Sigmoid colon (tissue), 7 donors: Measurements from ENCODE around the gene FGF5. TPM values are rescaled to one million over a fixed set of nuclear protein-coding genes. Genes with fewer than 3 reads are reported as not detected.
"Not testable (repeated sequence)": the region's sequence is repeated elsewhere in the genome, so short reads cannot be mapped to it uniquely, and the experiment has no call there.

Source experiments
- DNase-seq: peaks from one replicate; pipeline ENCODE4 v3.0.0-alpha.2; 2019
- H3K27ac ChIP-seq, 4 donors: fragments of 200-600 bp; sonication (generic); one replicate each; pipeline ENCODE4 v1.5.1; 2016 to 2019; ENCODE audit warnings: mild to moderate bottlenecking in 1 of 4
- H3K27me3 ChIP-seq, 3 donors: fragments of 200-600 bp; sonication (generic); one replicate each; pipeline ENCODE4 v1.5.1; 2019; ENCODE audit warnings: mild to moderate bottlenecking in 1 of 3
- H3K36me3 ChIP-seq, 4 donors: fragments of 200-600 bp; sonication (generic); one replicate each; pipeline ENCODE4 v1.5.1; 2016 to 2019
- H3K4me1 ChIP-seq, 4 donors: fragments of 200-600 bp; sonication (generic); one replicate each; pipeline ENCODE4 v1.5.1; 2017 to 2019
- H3K4me3 ChIP-seq, 4 donors: fragments of 200-600 bp; sonication (generic); one replicate each; pipeline ENCODE4 v1.5.1; 2017 to 2019; ENCODE audit warnings: mild to moderate bottlenecking in 2 of 4, moderate library complexity in 1 of 4
- H3K9me3 ChIP-seq, 4 donors: fragments of 200-600 bp in 3 of 4; sonication (generic) in 3 of 4; one replicate each; pipeline versions ENCODE4 v1.5.1 to v1.6.1; 2013 to 2019
- EP300 ChIP-seq, 4 donors: sonication (generic); formaldehyde crosslinking; IDR thresholded peaks; one replicate each; pipeline ENCODE4 v1.6.1; 2017; ENCODE audit warnings: antibody characterized with exemption in 4 of 4
- POLR2A ChIP-seq, 2 donors: fragments of 450-650 bp; IDR thresholded peaks; one replicate each; pipeline ENCODE4 v1.6.1; 2016; ENCODE audit warnings: antibody characterized with exemption in 2 of 2, mild to moderate bottlenecking in 2 of 2, moderate library complexity in 2 of 2
- POLR2AphosphoS5 ChIP-seq, 4 donors: sonication (generic); formaldehyde crosslinking; IDR thresholded peaks; one replicate each; pipeline ENCODE4 v1.6.1; 2017; ENCODE audit warnings: antibody characterized with exemption in 4 of 4
- WGBS, 2 donors: extraction: QIAGEN DNeasy Blood & Tissue Kit; methylation state at CpG; one replicate each; pipeline ENCODE4 v1.1.7; 2013; 5-methylcytosine and 5-hydroxymethylcytosine counted together
- intact Hi-C: fragments of 100-400 bp; cut with DNase I; formaldehyde crosslinking; loops from one replicate; pipeline ENCODE4 v1.15.1; 2023
- polyA plus RNA-seq, 3 donors: library from polyadenylated mRNA; stranded (reverse); fragments of 200-250 nt; gene quantifications; one replicate each; pipeline ENCODE4 v1.2.3, GENCODE V29; 2013
- total RNA-seq, 4 donors: library from RNA; depleted of rRNA; stranded (reverse); fragments of >200 nt; gene quantifications; one replicate each; pipeline ENCODE4 v1.1.0, GENCODE V29; 2016
- TF ChIP-seq, protein P1 (sequence below), 4 experiments: fragments of 450-650 bp in 3 of 4; fragments of 200-600 bp in 1 of 4; IDR thresholded peaks; one replicate each; pipeline ENCODE4 v1.5.1; 2016 to 2019; ENCODE audit warnings: antibody characterized with exemption in 4 of 4, mild to moderate bottlenecking in 3 of 4, moderate library complexity in 2 of 4
- donor health status: healthy with polysubstance abuse.
- donor health status: Bipolar disorder and iron deficiency.
- donor health status: healthy.

Gene FGF5
- total and polyA plus RNA-seq, 7 donors = 0.03 to 6.2 (median 1.1) TPM; not detected in 2

DNA sequence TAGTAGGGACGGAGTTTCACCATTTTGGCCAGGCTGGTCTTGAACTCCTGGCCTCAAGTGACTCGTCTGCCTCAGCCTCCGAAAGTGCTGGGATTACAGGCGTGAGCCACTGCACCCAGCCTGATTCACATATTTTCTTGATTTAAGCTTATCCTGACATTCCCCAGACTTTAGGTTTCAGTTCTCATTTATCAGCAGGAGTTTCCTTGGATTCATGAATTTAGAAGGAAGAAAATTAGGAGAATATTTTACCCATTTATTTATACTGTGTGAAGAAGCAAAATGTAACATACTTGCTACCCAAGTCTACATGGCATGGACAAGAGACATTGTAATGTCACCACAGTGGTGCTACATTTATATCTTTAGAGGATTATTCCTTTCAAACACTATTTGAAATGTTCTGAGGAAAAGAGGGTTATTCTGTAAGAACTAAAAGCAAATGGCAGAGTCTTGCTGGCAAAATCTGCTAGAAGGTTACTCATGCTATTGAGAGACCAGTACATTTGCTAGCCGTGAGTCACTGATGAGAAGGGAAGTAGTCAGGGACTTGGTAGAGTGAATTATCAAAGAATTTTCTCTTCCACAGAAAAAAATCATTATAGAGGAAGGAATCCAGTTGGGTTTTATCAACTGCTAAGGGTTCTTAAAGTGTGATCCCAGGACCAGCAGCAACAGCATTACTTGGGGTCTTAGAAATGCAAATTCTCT, 43.0 kb downstream of the FGF5 start:
- no peak for DNase-seq
- no peaks in the 10 kb centered on the region for H3K27me3 ChIP-seq

GRCh38 chr4:80311130-80311529, 44.7 kb downstream of the FGF5 start:
- H3K9me3 ChIP-seq = no peaks in the 10 kb centered on the region
- 83 to 88% methylated on average over 3 of the region's 3 CpGs for WGBS, 2 donors
- intact Hi-C loops = no loop called here
- peaks cover 0 to 25% (median 19%) of the 10 kb centered on the region in 4 donors for H3K4me1 ChIP-seq
- H3K36me3 ChIP-seq = no peaks in the 10 kb centered on the region
- no peaks in the 10 kb centered on the region for H3K27me3 ChIP-seq
- no peak overlapping the region for H3K4me3 ChIP-seq
- no peak for TF ChIP-seq EP300 (IDR thresholded peaks at IDR 0.05)
- TF ChIP-seq POLR2A (IDR thresholded peaks at IDR 0.05) = no peak
- no peak for TF ChIP-seq POLR2AphosphoS5 (IDR thresholded peaks at IDR 0.05)
- no peak for DNase-seq
- H3K27ac ChIP-seq = no peak overlapping the region

More for the DNA sequence above, 43.0 kb downstream of the FGF5 start:
- Histone ChIP-seq H3K4me1 (peaks cover 0 to 25% (median 19%) of the 10 kb centered on the region in 4 donors), H3K36me3 (no peaks in the 10 kb centered on the region), H3K27ac (peak overlapping the region in 1 of 4 donors; percentile 82), H3K9me3 (no peaks in the 10 kb centered on the region), H3K4me3 (no peak overlapping the region)
- intact Hi-C loops = no loop called here
- no peak for TF ChIP-seq POLR2AphosphoS5 (IDR thresholded peaks at IDR 0.05)
- TF ChIP-seq EP300 (IDR thresholded peaks at IDR 0.05) = no peak
- TF ChIP-seq, protein P1, sequence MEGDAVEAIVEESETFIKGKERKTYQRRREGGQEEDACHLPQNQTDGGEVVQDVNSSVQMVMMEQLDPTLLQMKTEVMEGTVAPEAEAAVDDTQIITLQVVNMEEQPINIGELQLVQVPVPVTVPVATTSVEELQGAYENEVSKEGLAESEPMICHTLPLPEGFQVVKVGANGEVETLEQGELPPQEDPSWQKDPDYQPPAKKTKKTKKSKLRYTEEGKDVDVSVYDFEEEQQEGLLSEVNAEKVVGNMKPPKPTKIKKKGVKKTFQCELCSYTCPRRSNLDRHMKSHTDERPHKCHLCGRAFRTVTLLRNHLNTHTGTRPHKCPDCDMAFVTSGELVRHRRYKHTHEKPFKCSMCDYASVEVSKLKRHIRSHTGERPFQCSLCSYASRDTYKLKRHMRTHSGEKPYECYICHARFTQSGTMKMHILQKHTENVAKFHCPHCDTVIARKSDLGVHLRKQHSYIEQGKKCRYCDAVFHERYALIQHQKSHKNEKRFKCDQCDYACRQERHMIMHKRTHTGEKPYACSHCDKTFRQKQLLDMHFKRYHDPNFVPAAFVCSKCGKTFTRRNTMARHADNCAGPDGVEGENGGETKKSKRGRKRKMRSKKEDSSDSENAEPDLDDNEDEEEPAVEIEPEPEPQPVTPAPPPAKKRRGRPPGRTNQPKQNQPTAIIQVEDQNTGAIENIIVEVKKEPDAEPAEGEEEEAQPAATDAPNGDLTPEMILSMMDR (IDR thresholded peaks at IDR 0.05) = no peak
- WGBS, 2 donors = 79 to 87% methylated on average over 5 of the region's 5 CpGs

- Histone ChIP-seq H3K9me3 (no peaks in the 10 kb centered on the region), H3K27ac (no peak overlapping the region), H3K4me1 (peaks cover 0 to 16% (median 14%) of the 10 kb centered on the region in 4 donors), H3K4me3 (no peak overlapping the region), H3K36me3 (no peaks in the 10 kb centered on the region), H3K27me3 (no peaks in the 10 kb centered on the region)
- intact Hi-C loops = no loop called here
- WGBS, 2 donors = 69 to 83% methylated on average over 1 of the region's 1 CpG
- TF ChIP-seq, protein P1 (IDR thresholded peaks at IDR 0.05) = no peak
- TF ChIP-seq EP300 (IDR thresholded peaks at IDR 0.05) = no peak
- no peak for TF ChIP-seq POLR2A (IDR thresholded peaks at IDR 0.05)
- DNase-seq = no peak
Measured at GRCh38 chr4:80312124-80312523, 45.7 kb downstream of the FGF5 start.

GRCh38 chr4:80313627-80314026, 47.2 kb downstream of the FGF5 start:
- WGBS, 2 donors = 81 to 83% methylated on average over 7 of the region's 7 CpGs
- H3K9me3 ChIP-seq = no peaks in the 10 kb centered on the region
- no peak for DNase-seq
- intact Hi-C loops = no loop called here
- peaks cover 0 to 2% (median 0%) of the 10 kb centered on the region in 4 donors for H3K4me1 ChIP-seq
- H3K27ac ChIP-seq = no peak overlapping the region
- TF ChIP-seq EP300 (IDR thresholded peaks at IDR 0.05) (no peak), POLR2AphosphoS5 (IDR thresholded peaks at IDR 0.05) (no peak), POLR2A (IDR thresholded peaks at IDR 0.05) (no peak)
- TF ChIP-seq, protein P1 (IDR thresholded peaks at IDR 0.05) = no peak
- no peaks in the 10 kb centered on the region for H3K27me3 ChIP-seq
- H3K4me3 ChIP-seq = no peak overlapping the region
- no peaks in the 10 kb centered on the region for H3K36me3 ChIP-seq

GRCh38 chr4:80315848-80316247, 49.4 kb downstream of the FGF5 start:
- H3K27ac ChIP-seq, H3K4me1 ChIP-seq, DNase-seq, H3K9me3 ChIP-seq, intact Hi-C loops, H3K36me3 ChIP-seq, H3K27me3 ChIP-seq, H3K4me3 ChIP-seq: not testable (repeated sequence)

GRCh38 chr4:80321341-80321740, 54.9 kb downstream of the FGF5 start:
- H3K27ac ChIP-seq = no peak overlapping the region
- intact Hi-C loops = no loop called here
- DNase-seq = no peak
- WGBS, 2 donors = 94% methylated on average over 8 of the region's 8 CpGs
- no peaks in the 10 kb centered on the region for H3K27me3 ChIP-seq
- H3K4me1 ChIP-seq = no peaks in the 10 kb centered on the region
- TF ChIP-seq POLR2AphosphoS5 (IDR thresholded peaks at IDR 0.05) (no peak), EP300 (IDR thresholded peaks at IDR 0.05) (no peak), POLR2A (IDR thresholded peaks at IDR 0.05) (no peak)
- TF ChIP-seq, protein P1 (IDR thresholded peaks at IDR 0.05) = no peak
- no peak overlapping the region for H3K4me3 ChIP-seq
- H3K9me3 ChIP-seq = no peaks in the 10 kb centered on the region
- H3K36me3 ChIP-seq = no peaks in the 10 kb centered on the region
